ENCODE measurements around the gene KIRREL1.

DNA sequence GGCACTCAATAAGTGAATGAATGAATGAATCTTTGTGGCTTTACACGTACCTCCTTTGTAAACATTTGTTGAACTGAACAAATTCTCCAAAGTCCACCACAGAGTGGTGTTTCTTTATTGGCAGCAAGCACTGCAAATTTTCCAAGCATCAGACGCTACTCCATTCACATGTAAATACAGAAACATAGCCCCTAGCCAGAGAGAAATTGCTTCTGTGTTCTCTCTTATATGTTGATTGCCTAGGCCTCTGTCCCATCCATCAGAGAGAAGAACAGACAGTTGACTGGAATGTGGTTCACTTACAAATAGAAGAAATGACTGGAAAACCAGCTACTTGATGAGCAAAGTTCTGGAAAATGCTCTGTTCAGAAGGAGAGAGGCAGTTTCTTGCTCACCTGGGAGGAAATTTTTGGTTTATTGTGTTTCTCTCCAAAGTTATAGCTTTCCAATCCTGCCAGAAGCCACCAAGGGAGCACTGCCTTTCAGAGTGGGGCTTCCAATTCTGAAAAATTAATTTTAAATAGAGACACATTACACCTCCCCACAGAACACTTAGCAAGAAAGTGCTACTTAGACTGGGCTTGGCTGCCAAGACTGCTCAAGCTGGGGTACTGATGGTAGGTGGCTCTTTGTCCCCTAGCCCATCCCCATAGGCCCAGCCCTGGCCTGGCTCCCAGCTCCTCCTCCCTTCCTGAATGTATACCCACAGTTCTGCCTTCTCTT lies 18.1 kb upstream of the KIRREL1 start:
- TF ChIP-seq, protein P1, sequence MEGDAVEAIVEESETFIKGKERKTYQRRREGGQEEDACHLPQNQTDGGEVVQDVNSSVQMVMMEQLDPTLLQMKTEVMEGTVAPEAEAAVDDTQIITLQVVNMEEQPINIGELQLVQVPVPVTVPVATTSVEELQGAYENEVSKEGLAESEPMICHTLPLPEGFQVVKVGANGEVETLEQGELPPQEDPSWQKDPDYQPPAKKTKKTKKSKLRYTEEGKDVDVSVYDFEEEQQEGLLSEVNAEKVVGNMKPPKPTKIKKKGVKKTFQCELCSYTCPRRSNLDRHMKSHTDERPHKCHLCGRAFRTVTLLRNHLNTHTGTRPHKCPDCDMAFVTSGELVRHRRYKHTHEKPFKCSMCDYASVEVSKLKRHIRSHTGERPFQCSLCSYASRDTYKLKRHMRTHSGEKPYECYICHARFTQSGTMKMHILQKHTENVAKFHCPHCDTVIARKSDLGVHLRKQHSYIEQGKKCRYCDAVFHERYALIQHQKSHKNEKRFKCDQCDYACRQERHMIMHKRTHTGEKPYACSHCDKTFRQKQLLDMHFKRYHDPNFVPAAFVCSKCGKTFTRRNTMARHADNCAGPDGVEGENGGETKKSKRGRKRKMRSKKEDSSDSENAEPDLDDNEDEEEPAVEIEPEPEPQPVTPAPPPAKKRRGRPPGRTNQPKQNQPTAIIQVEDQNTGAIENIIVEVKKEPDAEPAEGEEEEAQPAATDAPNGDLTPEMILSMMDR (conservative IDR thresholded peaks at IDR 0.05; ENCODE audit: low read depth, low read length) = no peak
- TF ChIP-seq EZH2 (IDR thresholded peaks at IDR 0.05; ENCODE audit: borderline replicate concordance, low read depth, low read length, poor library complexity, severe bottlenecking) = no peak
